K562 (cell line): ENCODE results near the gene MBOAT7. TPM values are rescaled to one million over a fixed set of nuclear protein-coding genes. Genes with fewer than 3 reads are reported as not detected.
A peak's percentile ranks its signal among the peaks of the same experiment; 100 is the strongest.

Experiments
- ARNT ChIP-seq, 2 experiments: fragments of 450-650 bp; IDR thresholded peaks; 2 replicates each; pipeline ENCODE4 v1.6.1; 2016; ENCODE audit warnings: mild to moderate bottlenecking in 1 of 2
- CBX2 ChIP-seq: fragments of 200-600 bp; sonication (generic); IDR thresholded peaks from one replicate; pipeline ENCODE4 v1.6.1; 2012; ENCODE audit warnings: mild to moderate bottlenecking, low read length, inconsistent platforms; ENCODE audit not compliant: insufficient read depth, poor library complexity, severe bottlenecking
- CEBPZ ChIP-seq: fragments of 150-350 bp; IDR thresholded peaks from 2 replicates; pipeline ENCODE4 v1.6.1; 2014; ENCODE audit warnings: low read depth, mild to moderate bottlenecking, low read length, borderline replicate concordance
- ERF ChIP-seq: fragments of 450-650 bp; formaldehyde crosslinking; IDR thresholded peaks from 2 replicates; pipeline ENCODE4 v1.4.0; 2020; ENCODE audit warnings: mild to moderate bottlenecking, mixed read lengths
- FOXO4 ChIP-seq: fragments of 450-650 bp; formaldehyde crosslinking; IDR thresholded peaks from 2 replicates; pipeline ENCODE4 v1.4.0; 2020; ENCODE audit warnings: mild to moderate bottlenecking, moderate library complexity
- HDGF ChIP-seq: fragments of 450-650 bp; IDR thresholded peaks from 2 replicates; pipeline ENCODE4 v1.6.1; 2016
- MTF1 ChIP-seq: fragments of 250-450 bp; sonication (Bioruptor Pico); IDR thresholded peaks from 2 replicates; pipeline ENCODE4 v1.9.0; 2021; ENCODE audit warnings: moderate library complexity, mild to moderate bottlenecking, inconsistent platforms, borderline replicate concordance
- MYBL2 ChIP-seq, 2 experiments: fragments of 450-650 bp in 1 of 2; sonication (generic) in 1 of 2; formaldehyde crosslinking in 1 of 2; IDR thresholded peaks; 2 replicates each; pipeline versions ENCODE4 v1.6.1 to v1.8.1; 2017 to 2022; ENCODE audit warnings: borderline replicate concordance in 1 of 2, inconsistent platforms in 1 of 2, low read depth in 1 of 2, mild to moderate bottlenecking in 1 of 2, missing genetic modification reagents in 1 of 2, moderate library complexity in 1 of 2
- NR3C1 ChIP-seq: sonication (generic); formaldehyde crosslinking; IDR thresholded peaks from 2 replicates; pipeline ENCODE4 v1.8.1; 2022; ENCODE audit warnings: missing genetic modification reagents
- POLR2G ChIP-seq: fragments of 200-400 bp; formaldehyde crosslinking; IDR thresholded peaks from 2 replicates; pipeline ENCODE4 v1.6.1; 2017; ENCODE audit warnings: low read depth, mild to moderate bottlenecking, antibody characterized with exemption, low read length, moderate library complexity
- RBM25 ChIP-seq: fragments of 200-400 bp; formaldehyde crosslinking; IDR thresholded peaks from 2 replicates; pipeline ENCODE4 v1.6.1; 2018; ENCODE audit warnings: low read length, low read depth, moderate library complexity; ENCODE audit not compliant: severe bottlenecking
- STAT6 ChIP-seq: sonication (generic); formaldehyde crosslinking; IDR thresholded peaks from 2 replicates; pipeline ENCODE4 v1.8.1; 2023; ENCODE audit warnings: mild to moderate bottlenecking, missing genetic modification reagents
- THAP7 ChIP-seq: fragments of 250-450 bp; sonication (Bioruptor Pico); IDR thresholded peaks from 2 replicates; pipeline ENCODE4 v1.5.0; 2021
- WHSC1 ChIP-seq: IDR thresholded peaks from one replicate; pipeline ENCODE4 v1.6.1; 2012; ENCODE audit warnings: low read length, control low read depth, inconsistent platforms
- ZBTB12 ChIP-seq: fragments of 250-450 bp; sonication (Bioruptor Pico); IDR thresholded peaks from 2 replicates; pipeline ENCODE4 v1.4.0; 2020
- ZBTB17 ChIP-seq: fragments of 450-650 bp; formaldehyde crosslinking; IDR thresholded peaks from 2 replicates; pipeline ENCODE4 v1.4.0; 2020; ENCODE audit warnings: mild to moderate bottlenecking
- ZNF699 ChIP-seq: fragments of 250-450 bp; sonication (Bioruptor Pico); IDR thresholded peaks from 2 replicates; pipeline ENCODE4 v1.8.0; 2021; ENCODE audit warnings: mild to moderate bottlenecking, moderate library complexity; ENCODE audit not compliant: insufficient replicate concordance
- polyA plus RNA-seq, 8 experiments: library from polyadenylated mRNA; depleted of rRNA in 4 of 8; stranded (reverse) in 5 of 8; unstranded in 3 of 8; fragments of >200 nt; fragmentation: Nextera tagmentation in 2 of 8; fragmentation: Illumina TruSeq in 1 of 8; extraction: Ambion mirVana in 2 of 8; extraction: Trizol in 1 of 8; gene quantifications; 2 replicates each; pipeline versions ENCODE4 v1.2.1 to v1.2.3, GENCODE V29; 2011 to 2014; ENCODE audit warnings: inconsistent platforms in 1 of 8, missing spikeins in 1 of 8
- total RNA-seq, 7 experiments: library from RNA; depleted of rRNA in 6 of 7; stranded (reverse); fragments of >200 nt in 6 of 7; fragmentation: Illumina TruSeq in 2 of 7; extraction: Trizol in 2 of 7; gene quantifications; 2 replicates each; pipeline versions ENCODE4 v1.2.1 to v1.2.3, GENCODE V29; 2011 to 2021; ENCODE audit warnings: low replicate concordance in 1 of 7

Gene MBOAT7
- total and polyA plus RNA-seq, 9 of the 15 experiments (the other 6 are each of a cell fraction or from before 2014, with no cell fraction given), result 1.4 to 153 (median 56.1) TPM

GRCh38 chr19:54207983-54208783 lies 18.8 kb upstream of the MBOAT7 start (continued):
- TF ChIP-seq STAT6 (CRISPR knock-in tag) (no peak; the same call in 1 of the 2 replicates), ZBTB17 (CRISPR knock-in tag) (peak; percentile 9; the same call in 1 of the 2 replicates), MTF1 (CRISPR knock-in tag) (no peak), FOXO4 (peak; percentile 48; the same call in 1 of the 2 replicates), ZBTB12 (CRISPR knock-in tag) (no peak), WHSC1 (no peak), CBX2 (no peak), CEBPZ (no peak), POLR2G (no peak), ERF (CRISPR knock-in tag) (peak; percentile 88), RBM25 (no peak), NR3C1 (CRISPR knock-in tag) (no peak), ZNF699 (CRISPR knock-in tag) (no peak), ARNT (IDR thresholded peaks at IDR 0.05) (peak; percentile 66 to 86; a peak in 2 of 4 replicates), MYBL2 (IDR thresholded peaks at IDR 0.05; ENCODE audit: low read depth) (no peak), MYBL2 (CRISPR knock-in tag; IDR thresholded peaks at IDR 0.05; ENCODE audit: borderline replicate concordance) (no peak), THAP7 (CRISPR knock-in tag) (no peak), HDGF (no peak; the same call in none of the 2 replicates)
